Glutamatergic neuron (in vitro differentiated cells): Measurements from ENCODE around the gene WDR91. TPM values are rescaled to one million over a fixed set of nuclear protein-coding genes. Genes with fewer than 3 reads are reported as not detected.

Experiments
- DNase-seq: peaks from one replicate; pipeline ENCODE4 v3.0.0; 2022
- H3K27ac Mint-ChIP-seq: one replicate; pipeline ENCODE4 v1.8.0; 2020; ENCODE audit warnings: mild to moderate bottlenecking, mixed read lengths, inconsistent platforms; ENCODE audit not compliant: unreplicated experiment
- H3K27me3 Mint-ChIP-seq: one replicate; pipeline ENCODE4 v1.8.0; 2020; ENCODE audit warnings: mild to moderate bottlenecking, moderate library complexity, mixed read lengths, inconsistent platforms; ENCODE audit not compliant: unreplicated experiment
- H3K36me3 Mint-ChIP-seq: one replicate; pipeline ENCODE4 v1.8.0; 2020; ENCODE audit warnings: mild to moderate bottlenecking, mixed read lengths, inconsistent platforms; ENCODE audit not compliant: unreplicated experiment
- H3K4me1 Mint-ChIP-seq: one replicate; pipeline ENCODE4 v1.8.0; 2020; ENCODE audit warnings: mild to moderate bottlenecking, low read depth, mixed read lengths, inconsistent platforms; ENCODE audit not compliant: unreplicated experiment
- H3K4me3 Mint-ChIP-seq: one replicate; pipeline ENCODE4 v1.8.0; 2020; ENCODE audit warnings: mild to moderate bottlenecking, mixed read lengths, inconsistent platforms; ENCODE audit not compliant: unreplicated experiment
- H3K9me3 Mint-ChIP-seq: one replicate; pipeline ENCODE4 v1.8.0; 2020; ENCODE audit warnings: mild to moderate bottlenecking, moderate library complexity, mixed read lengths, inconsistent platforms; ENCODE audit not compliant: unreplicated experiment
- CTCF ChIP-seq: fragments of 200-600 bp; sonication (generic); IDR thresholded peaks from one replicate; pipeline ENCODE4 v1.5.0; 2021; ENCODE audit not compliant: partially characterized antibody, unreplicated experiment
- total RNA-seq: library from RNA; stranded (reverse); fragmentation: NEBNext Ultra II Directional; extraction: Animal tissue kit (Norgen Biotek cat#: 25700); gene quantifications from one replicate; pipeline ENCODE4 v1.2.1, GENCODE V29; 2021; ENCODE audit not compliant: unreplicated experiment

The WDR91 gene
- total RNA-seq, 1 donor from 2014 or later: 24.5 TPM

GRCh38 chr7:135199439-135199838, 11.9 kb downstream of the WDR91 start:
- H3K4me3 Mint-ChIP-seq: no peak overlapping the region
- no peak for DNase-seq
- H3K27ac Mint-ChIP-seq: no peak overlapping the region
- no peaks in the 10 kb centered on the region for H3K27me3 Mint-ChIP-seq
- H3K4me1 Mint-ChIP-seq: peaks cover 10% of the 10 kb centered on the region
- H3K36me3 Mint-ChIP-seq: no peaks in the 10 kb centered on the region
- H3K9me3 Mint-ChIP-seq: no peaks in the 10 kb centered on the region
- TF ChIP-seq CTCF: no peak

DNA sequence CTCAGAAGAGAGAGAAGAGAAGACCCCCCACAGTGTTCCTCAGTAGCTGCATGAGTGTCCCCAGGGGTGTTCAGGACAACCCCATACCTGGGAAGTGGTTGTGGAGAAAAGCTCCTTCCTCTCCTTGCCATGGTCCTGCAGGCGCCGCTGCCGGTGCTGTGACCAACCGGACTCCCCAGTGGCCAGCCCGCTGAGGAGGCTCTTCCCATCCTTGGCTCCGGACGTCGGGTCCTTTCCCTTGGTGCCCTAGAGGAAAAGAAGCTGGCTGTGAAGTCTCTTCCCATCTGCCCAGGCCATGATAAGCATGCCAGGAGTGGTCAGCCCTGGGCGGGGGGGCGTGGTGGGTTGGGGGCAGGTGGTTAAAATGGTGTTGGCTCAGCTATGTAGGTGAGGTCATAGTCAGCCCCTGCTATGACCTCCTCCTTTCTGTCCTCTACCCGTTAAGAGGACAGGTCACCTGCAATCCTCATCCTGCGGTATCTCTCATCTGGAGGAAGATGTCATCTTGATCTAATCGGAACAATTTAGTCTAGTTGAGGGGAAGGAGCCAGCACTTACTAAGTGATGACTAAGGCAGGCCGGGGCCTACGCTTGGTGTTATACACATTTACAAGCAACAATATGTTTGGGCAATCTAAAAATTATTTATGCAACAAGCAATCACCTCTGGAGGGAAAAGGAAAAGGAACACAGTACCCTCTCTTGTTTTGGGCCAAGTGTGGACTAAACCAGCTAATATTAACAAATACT, 13.2 kb downstream of the WDR91 start:
- peaks cover 3% of the 10 kb centered on the region for H3K9me3 Mint-ChIP-seq
- H3K27ac Mint-ChIP-seq: no peak overlapping the region
- H3K27me3 Mint-ChIP-seq: no peaks in the 10 kb centered on the region
- no peaks in the 10 kb centered on the region for H3K36me3 Mint-ChIP-seq
- H3K4me1 Mint-ChIP-seq: peaks cover 10% of the 10 kb centered on the region
- H3K4me3 Mint-ChIP-seq: no peak overlapping the region
- DNase-seq: no peak
- TF ChIP-seq CTCF: no peak

GRCh38 chr7:135197343-135197742, 14.0 kb downstream of the WDR91 start:
- Mint-ChIP-seq H3K36me3 (no peaks in the 10 kb centered on the region), H3K9me3 (peaks cover 3% of the 10 kb centered on the region), H3K27ac (no peak overlapping the region), H3K4me3 (no peak overlapping the region), H3K27me3 (no peaks in the 10 kb centered on the region), H3K4me1 (peaks cover 6% of the 10 kb centered on the region)
- TF ChIP-seq CTCF: no peak
- no peak for DNase-seq

DNA sequence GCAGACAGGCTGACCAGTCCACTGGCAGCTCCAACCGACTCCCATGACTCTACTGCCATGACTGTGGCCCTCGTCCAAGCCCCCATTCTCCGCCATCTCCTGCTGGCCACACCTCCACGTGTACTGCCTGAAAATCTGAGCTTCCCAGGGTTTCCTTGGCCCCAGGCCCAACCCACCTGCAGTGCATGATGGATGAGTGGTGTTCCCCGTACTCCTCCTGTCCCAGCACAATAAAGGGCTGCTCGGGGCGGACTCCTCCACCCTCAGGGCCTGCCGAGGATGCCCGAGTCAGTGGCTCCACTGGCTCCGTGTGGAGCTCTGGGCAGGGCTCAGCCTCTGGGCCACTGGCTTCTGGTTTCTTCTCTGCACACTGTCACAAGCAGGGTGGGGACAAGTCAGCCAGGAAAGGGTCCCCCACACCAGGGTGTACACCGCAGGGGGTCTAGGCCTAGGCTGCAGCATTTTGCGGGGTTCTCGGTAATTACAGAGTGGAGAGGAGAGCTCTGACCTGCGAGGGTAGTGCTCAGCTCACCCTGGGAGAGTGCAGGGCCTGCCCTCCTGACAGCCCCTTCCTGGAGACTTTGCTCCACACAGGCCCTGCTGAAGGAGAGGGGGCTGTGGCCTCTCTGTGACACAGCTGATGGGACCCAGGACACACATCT, 15.2 kb downstream of the WDR91 start:
- H3K4me1 Mint-ChIP-seq: peaks cover 6% of the 10 kb centered on the region
- TF ChIP-seq CTCF: no peak
- H3K9me3 Mint-ChIP-seq: peaks cover 3% of the 10 kb centered on the region
- no peak overlapping the region for H3K4me3 Mint-ChIP-seq
- H3K36me3 Mint-ChIP-seq: no peaks in the 10 kb centered on the region
- H3K27me3 Mint-ChIP-seq: no peaks in the 10 kb centered on the region
- H3K27ac Mint-ChIP-seq: no peak overlapping the region
- no peak for DNase-seq

GRCh38 chr7:135195156-135195555, 16.2 kb downstream of the WDR91 start:
- peaks cover 6% of the 10 kb centered on the region for H3K4me1 Mint-ChIP-seq
- TF ChIP-seq CTCF: no peak
- no peaks in the 10 kb centered on the region for H3K27me3 Mint-ChIP-seq
- H3K4me3 Mint-ChIP-seq: no peak overlapping the region
- H3K27ac Mint-ChIP-seq: no peak overlapping the region
- no peaks in the 10 kb centered on the region for H3K36me3 Mint-ChIP-seq
- DNase-seq: no peak
- peaks cover 3% of the 10 kb centered on the region for H3K9me3 Mint-ChIP-seq
